ENCODE measurements around the gene LAMC3.

LAMC3 gene

DNA sequence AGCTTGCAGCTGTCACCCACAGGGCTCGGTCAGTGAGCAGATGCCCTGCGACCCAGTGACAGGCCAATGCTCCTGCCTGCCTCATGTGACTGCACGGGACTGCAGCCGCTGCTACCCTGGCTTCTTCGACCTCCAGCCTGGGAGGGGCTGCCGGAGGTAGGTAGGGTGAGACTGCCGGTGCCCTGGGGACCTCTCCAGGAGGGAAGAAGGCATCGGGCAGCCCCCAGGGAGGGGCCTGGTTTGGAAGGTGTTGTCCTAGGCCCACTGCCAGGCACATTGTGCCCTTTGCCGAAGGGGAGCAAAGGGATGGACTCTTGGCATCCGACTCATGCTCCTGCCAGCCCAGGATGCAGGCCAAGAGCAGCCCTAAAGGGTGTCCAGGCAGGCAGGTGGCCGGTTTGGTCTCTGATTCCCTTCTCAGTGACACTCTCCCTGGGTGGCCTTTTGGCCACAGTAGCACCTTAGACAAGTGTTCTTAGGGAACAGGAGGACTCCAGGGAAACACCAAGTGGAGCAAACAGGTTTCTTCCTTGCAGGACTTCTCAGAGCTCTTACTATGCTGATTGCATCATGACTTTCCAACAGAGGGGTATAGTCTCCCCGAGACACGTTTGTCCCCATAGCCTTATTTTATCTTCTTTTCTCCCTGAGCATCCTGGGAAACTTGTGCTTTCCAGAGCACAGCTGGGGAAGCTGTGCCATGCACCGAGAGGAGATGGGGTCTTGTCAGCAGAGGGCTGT is 59.3 kb downstream of the LAMC3 start:
- TF ChIP-seq, protein P1, sequence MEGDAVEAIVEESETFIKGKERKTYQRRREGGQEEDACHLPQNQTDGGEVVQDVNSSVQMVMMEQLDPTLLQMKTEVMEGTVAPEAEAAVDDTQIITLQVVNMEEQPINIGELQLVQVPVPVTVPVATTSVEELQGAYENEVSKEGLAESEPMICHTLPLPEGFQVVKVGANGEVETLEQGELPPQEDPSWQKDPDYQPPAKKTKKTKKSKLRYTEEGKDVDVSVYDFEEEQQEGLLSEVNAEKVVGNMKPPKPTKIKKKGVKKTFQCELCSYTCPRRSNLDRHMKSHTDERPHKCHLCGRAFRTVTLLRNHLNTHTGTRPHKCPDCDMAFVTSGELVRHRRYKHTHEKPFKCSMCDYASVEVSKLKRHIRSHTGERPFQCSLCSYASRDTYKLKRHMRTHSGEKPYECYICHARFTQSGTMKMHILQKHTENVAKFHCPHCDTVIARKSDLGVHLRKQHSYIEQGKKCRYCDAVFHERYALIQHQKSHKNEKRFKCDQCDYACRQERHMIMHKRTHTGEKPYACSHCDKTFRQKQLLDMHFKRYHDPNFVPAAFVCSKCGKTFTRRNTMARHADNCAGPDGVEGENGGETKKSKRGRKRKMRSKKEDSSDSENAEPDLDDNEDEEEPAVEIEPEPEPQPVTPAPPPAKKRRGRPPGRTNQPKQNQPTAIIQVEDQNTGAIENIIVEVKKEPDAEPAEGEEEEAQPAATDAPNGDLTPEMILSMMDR (IDR thresholded peaks at IDR 0.05; ENCODE audit: borderline replicate concordance, control extremely low read depth, extremely low read depth, insufficient read depth, missing control alignments), result no peak
- DNase-seq (ENCODE audit: low spot score), result no peak
- in situ Hi-C loops (cut with MboI; ENCODE audit: low sequenced_read_pairs, unreplicated experiment), result no loop called here

DNA sequence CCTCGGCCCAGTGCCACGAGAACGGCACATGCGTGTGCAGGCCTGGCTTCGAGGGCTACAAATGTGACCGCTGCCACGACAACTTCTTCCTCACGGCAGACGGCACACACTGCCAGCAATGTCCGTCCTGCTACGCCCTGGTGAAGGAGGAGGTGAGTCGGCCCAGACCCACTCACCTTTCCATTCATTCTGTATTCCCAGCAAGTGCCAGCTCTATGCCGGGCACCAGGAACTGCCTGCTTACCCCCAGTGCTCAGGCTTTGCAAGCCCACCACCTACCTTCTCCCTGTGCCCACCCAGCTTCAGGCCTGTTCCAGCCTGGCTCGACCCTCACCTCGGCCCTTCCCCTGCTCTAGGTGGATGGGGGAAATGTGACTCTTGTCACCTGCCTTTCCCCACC is 60.7 kb downstream of the LAMC3 start:
- in situ Hi-C loops (cut with MboI; ENCODE audit: low sequenced_read_pairs, unreplicated experiment), result no loop called here
- DNase-seq (ENCODE audit: low spot score), result no peak
- TF ChIP-seq, protein P1 (IDR thresholded peaks at IDR 0.05; ENCODE audit: borderline replicate concordance, control extremely low read depth, extremely low read depth, insufficient read depth, missing control alignments), result no peak

DNA sequence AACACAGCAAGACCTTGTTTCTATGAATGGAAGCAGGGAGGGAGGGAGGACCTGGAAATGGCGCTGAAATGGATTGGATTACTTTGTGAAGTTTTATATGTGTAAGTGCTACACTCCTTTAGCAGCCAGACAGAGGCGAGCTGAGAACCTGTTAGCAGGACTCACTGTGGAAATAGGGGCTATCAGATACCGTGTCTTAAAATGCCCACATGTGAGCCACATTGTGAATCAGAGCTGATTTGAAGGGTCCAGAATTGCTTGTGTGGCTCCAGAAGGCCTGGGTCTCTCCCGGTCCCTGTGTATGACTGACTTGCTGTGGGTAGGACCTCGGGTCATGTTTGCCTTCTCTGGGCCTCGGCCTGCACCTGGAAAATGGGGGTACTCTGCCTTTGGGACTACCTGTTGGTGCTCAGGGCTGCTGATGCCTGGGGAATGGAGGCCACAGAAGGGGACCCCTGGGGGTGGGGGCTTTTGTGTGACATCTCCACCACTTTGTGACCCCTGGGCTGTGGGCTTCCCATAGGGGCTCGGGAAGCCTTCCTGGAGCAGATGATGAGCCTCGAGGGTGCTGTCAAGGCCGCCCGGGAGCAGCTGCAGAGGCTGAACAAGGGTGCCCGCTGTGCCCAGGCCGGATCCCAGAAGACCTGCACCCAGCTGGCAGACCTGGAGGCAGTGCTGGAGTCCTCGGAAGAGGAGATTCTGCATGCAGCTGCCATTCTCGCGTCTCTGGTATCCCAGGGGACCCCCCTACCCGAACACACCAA is 63.3 kb downstream of the LAMC3 start:
- TF ChIP-seq, protein P1 (IDR thresholded peaks at IDR 0.05; ENCODE audit: borderline replicate concordance, control extremely low read depth, extremely low read depth, insufficient read depth, missing control alignments), result no peak
- in situ Hi-C loops (cut with MboI; ENCODE audit: low sequenced_read_pairs, unreplicated experiment), result no loop called here
- DNase-seq (ENCODE audit: low spot score), result no peak

DNA sequence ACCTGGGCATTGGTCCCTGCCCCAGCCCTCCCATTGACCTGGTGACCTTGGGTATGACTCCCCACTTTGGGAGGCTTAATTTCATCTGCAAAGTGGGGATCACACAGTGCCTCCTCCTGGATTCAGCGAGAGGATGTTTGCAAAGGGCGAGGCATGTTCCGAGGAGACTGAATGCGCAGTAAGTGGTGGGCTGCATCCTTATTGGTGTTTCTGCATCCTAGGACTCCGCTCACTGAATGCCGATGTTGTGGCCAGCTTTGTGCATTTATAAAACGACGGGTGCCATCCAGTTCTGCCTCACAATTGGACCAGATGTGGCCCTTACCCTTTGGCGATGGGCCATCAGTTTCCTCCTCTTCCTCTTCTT is 63.9 kb downstream of the LAMC3 start:
- TF ChIP-seq, protein P1 (IDR thresholded peaks at IDR 0.05; ENCODE audit: borderline replicate concordance, control extremely low read depth, extremely low read depth, insufficient read depth, missing control alignments), result no peak
- in situ Hi-C loops (cut with MboI; ENCODE audit: low sequenced_read_pairs, unreplicated experiment), result no loop called here
- DNase-seq (ENCODE audit: low spot score), result no peak

DNA sequence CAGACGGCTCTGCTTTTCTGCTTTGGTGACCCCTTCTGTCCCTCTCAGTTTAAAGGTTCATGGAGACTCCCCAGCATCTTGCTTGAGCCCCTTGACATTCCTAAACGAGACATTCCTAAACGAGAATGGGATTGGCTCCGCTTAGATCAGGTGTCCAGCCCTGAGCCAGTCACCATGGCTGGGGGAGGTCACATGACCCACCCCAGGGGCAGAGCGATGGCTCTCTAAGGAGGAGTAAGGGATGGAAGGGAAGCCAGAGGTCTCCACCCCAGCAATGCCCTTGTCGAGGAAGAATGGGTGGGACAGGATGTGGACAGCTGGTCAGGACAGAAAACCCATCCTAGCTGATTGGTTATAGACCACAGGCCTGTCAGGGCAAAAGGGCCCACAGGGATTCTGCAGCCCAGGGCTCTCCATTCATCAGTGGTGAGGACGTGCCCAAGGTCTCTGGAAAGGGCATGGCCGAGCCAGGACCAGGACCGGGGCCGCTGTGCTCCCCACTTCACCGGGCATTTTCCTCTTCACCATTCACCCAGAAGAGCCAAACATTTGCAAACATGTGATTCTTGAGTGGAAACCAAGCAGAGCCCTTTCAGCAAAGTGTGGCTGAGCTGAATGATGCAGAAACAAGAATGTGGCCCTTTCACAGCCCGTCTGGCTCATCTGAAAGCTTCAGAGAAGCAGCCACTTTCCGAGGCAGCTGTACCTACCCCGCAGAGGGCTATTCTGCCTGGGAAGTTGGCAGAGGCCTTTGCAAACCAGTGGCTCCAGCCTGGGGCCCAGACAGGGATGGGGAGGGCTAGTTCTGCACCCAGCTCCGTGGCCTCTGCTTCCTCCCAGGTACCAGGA is 67.6 kb downstream of the LAMC3 start:
- TF ChIP-seq, protein P1 (IDR thresholded peaks at IDR 0.05; ENCODE audit: borderline replicate concordance, control extremely low read depth, extremely low read depth, insufficient read depth, missing control alignments), result no peak
- in situ Hi-C loops (cut with MboI; ENCODE audit: low sequenced_read_pairs, unreplicated experiment), result no loop called here
- no peak for DNase-seq (ENCODE audit: low spot score)
